Nephron progenitor cell (in vitro differentiated cells): ENCODE measurements around the gene FMNL2.
A peak's percentile ranks its signal among the peaks of the same experiment; 100 is the strongest.

ENCODE experiments used
- DNase-seq: peaks from one replicate; pipeline ENCODE4 v3.0.0; 2021
- H3K27ac Mint-ChIP-seq: 2 replicates; pipeline ENCODE4 v1.8.0; 2021; ENCODE audit warnings: mild to moderate bottlenecking, moderate library complexity, mixed read lengths
- H3K27me3 Mint-ChIP-seq: 2 replicates; pipeline ENCODE4 v1.8.0; 2021; ENCODE audit warnings: mild to moderate bottlenecking, low read depth, mixed read lengths; ENCODE audit not compliant: poor library complexity
- H3K36me3 Mint-ChIP-seq: 2 replicates; pipeline ENCODE4 v1.8.0; 2021; ENCODE audit warnings: low read depth, mixed read lengths
- H3K4me1 Mint-ChIP-seq: 2 replicates; pipeline ENCODE4 v1.8.0; 2021; ENCODE audit warnings: mixed read lengths
- H3K4me3 Mint-ChIP-seq: 2 replicates; pipeline ENCODE4 v1.8.0; 2021; ENCODE audit warnings: mild to moderate bottlenecking, moderate library complexity, mixed read lengths
- H3K9me3 Mint-ChIP-seq: 2 replicates; pipeline ENCODE4 v1.8.0; 2021; ENCODE audit warnings: mild to moderate bottlenecking, moderate library complexity, mixed read lengths
- TF ChIP-seq, protein P1 (sequence below): fragments of 200-600 bp; sonication (generic); IDR thresholded peaks from 2 replicates; pipeline ENCODE4 v1.5.0; 2021; ENCODE audit warnings: antibody characterized with exemption

The FMNL2 gene

DNA sequence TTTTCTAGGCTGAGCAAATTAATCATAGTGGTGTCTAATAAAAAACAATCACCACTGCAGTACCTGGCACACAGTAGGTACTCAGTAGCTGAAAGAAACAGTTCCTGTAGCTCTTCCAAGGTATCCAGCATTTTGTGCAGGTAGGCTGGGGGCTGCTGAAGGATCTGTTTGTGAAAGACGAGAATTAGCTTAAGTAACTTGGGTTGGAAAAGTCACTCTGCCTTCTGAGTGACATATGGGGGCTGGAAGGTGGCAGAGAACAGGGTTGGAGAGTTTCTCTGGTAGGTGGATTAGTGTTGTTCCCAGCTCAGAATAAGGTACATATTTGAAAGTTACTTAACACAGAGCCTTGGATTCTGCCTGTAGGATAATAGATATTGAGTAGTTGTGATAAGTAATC lies 72.8 kb downstream of the FMNL2 start:
- no peak for DNase-seq
- Mint-ChIP-seq H3K4me1 (peaks cover 55% of the 10 kb centered on the region), H3K27ac (peak overlapping the region; percentile 97), H3K4me3 (peak overlapping the region; percentile 70), H3K36me3 (no peaks in the 10 kb centered on the region), H3K9me3 (no peaks in the 10 kb centered on the region), H3K27me3 (no peaks in the 10 kb centered on the region)
- TF ChIP-seq, protein P1, sequence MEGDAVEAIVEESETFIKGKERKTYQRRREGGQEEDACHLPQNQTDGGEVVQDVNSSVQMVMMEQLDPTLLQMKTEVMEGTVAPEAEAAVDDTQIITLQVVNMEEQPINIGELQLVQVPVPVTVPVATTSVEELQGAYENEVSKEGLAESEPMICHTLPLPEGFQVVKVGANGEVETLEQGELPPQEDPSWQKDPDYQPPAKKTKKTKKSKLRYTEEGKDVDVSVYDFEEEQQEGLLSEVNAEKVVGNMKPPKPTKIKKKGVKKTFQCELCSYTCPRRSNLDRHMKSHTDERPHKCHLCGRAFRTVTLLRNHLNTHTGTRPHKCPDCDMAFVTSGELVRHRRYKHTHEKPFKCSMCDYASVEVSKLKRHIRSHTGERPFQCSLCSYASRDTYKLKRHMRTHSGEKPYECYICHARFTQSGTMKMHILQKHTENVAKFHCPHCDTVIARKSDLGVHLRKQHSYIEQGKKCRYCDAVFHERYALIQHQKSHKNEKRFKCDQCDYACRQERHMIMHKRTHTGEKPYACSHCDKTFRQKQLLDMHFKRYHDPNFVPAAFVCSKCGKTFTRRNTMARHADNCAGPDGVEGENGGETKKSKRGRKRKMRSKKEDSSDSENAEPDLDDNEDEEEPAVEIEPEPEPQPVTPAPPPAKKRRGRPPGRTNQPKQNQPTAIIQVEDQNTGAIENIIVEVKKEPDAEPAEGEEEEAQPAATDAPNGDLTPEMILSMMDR, result no peak

GRCh38 chr2:152408254-152408653 lies 73.3 kb downstream of the FMNL2 start:
- Mint-ChIP-seq H3K4me1 (peaks cover 55% of the 10 kb centered on the region), H3K27ac (no peak overlapping the region), H3K36me3 (no peaks in the 10 kb centered on the region), H3K9me3 (no peaks in the 10 kb centered on the region), H3K27me3 (no peaks in the 10 kb centered on the region), H3K4me3 (no peak overlapping the region)
- TF ChIP-seq, protein P1, result no peak
- no peak for DNase-seq

GRCh38 chr2:152409386-152410164 lies 74.6 kb downstream of the FMNL2 start:
- no peak overlapping the region for H3K4me3 Mint-ChIP-seq
- H3K27ac Mint-ChIP-seq, result no peak overlapping the region
- H3K27me3 Mint-ChIP-seq, result no peaks in the 10 kb centered on the region
- TF ChIP-seq, protein P1, result no peak
- H3K9me3 Mint-ChIP-seq, result no peaks in the 10 kb centered on the region
- peaks cover 61% of the 10 kb centered on the region for H3K4me1 Mint-ChIP-seq
- H3K36me3 Mint-ChIP-seq, result peaks cover 5% of the 10 kb centered on the region
- no peak for DNase-seq

DNA sequence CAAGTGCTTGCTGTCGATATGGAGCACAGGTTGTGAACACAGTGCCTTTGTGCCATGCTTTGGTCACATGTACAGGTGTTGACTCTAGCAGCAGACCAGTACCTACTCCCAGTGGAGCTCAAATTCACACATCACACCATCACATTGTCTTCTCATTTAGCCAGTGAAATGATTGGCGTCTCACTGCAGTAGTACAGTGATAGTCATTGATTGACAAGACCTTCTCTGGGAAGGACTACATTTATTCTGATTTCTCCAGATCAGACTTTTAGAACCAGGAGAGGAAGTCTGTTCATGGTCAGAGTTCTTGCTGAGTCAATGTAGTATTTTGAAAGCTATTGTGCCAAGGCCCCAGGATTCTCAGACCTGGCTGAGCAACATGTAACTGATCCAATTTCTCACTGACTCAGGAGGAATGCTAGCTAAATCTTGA lies 75.2 kb downstream of the FMNL2 start:
- DNase-seq, result no peak
- Mint-ChIP-seq H3K9me3 (no peaks in the 10 kb centered on the region), H3K4me1 (peaks cover 57% of the 10 kb centered on the region), H3K36me3 (peaks cover 8% of the 10 kb centered on the region), H3K27ac (no peak overlapping the region), H3K27me3 (no peaks in the 10 kb centered on the region), H3K4me3 (no peak overlapping the region)
- TF ChIP-seq, protein P1, result no peak

DNA sequence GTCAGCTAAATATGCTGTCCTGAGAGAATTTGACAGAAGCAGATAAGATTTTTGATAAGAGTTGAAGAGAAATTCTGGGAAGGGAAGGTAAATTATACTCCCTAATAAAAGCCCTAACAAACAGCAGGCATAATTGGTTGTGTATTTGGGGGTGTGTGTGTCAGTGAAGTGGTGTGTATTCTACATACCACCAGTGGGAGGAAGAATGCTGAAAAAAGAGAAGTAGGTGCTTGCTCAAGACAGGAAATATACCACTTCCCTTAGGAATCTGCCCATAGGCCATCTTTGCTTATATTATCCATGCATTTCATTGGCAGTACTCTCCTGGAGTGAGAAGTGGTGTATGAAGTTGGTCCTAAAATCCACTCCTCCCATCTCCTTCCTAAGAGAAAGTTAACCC lies 76.2 kb downstream of the FMNL2 start:
- H3K4me3 Mint-ChIP-seq, result no peak overlapping the region
- H3K4me1 Mint-ChIP-seq, result peaks cover 51% of the 10 kb centered on the region
- H3K27ac Mint-ChIP-seq, result no peak overlapping the region
- no peaks in the 10 kb centered on the region for H3K9me3 Mint-ChIP-seq
- no peak for DNase-seq
- no peaks in the 10 kb centered on the region for H3K27me3 Mint-ChIP-seq
- TF ChIP-seq, protein P1, result no peak
- H3K36me3 Mint-ChIP-seq, result peaks cover 9% of the 10 kb centered on the region
